ENCODE measurements around the gene SGTA. TPM values are rescaled to one million over a fixed set of nuclear protein-coding genes. Genes with fewer than 3 reads are reported as not detected.
A peak's percentile ranks its signal among the peaks of the same experiment; 100 is the strongest.

The SGTA gene
- total RNA-seq, 3 donors from 2014 or later (not counting 1 experiment from before 2014, with no cell fraction given): 35.2 to 38.1 (median 36.2) TPM

GRCh38 chr19:2805261-2805900, 22.3 kb upstream of the SGTA start:
- no peak overlapping the region for H3K4me3 ChIP-seq (ENCODE audit: low read length)
- H3K27me3 ChIP-seq (ENCODE audit: control insufficient read depth, insufficient read depth, low read length): no peaks in the 10 kb centered on the region
- no peak overlapping the region for H3K4me3 Mint-ChIP-seq
- 98% methylated on average over 24 of the region's 28 CpGs for WGBS (ENCODE audit: insufficient coverage)
- ATAC-seq (no peak), DNase-seq (no peak)
- H3K4me1 ChIP-seq (ENCODE audit: control insufficient read depth, insufficient read depth, low read length): no peaks in the 10 kb centered on the region
- no peaks in the 10 kb centered on the region for H3K36me3 Mint-ChIP-seq
- no peak overlapping the region for H3K27ac Mint-ChIP-seq
- intact Hi-C loops (cut with micrococcal nuclease): no loop called here
- H3K9me3 ChIP-seq (ENCODE audit: control insufficient read depth, insufficient read depth, low read length): no peaks in the 10 kb centered on the region
- H3K27me3 Mint-ChIP-seq (ENCODE audit: low read depth in 2 of 2): no peaks in the 10 kb centered on the region
- H3K4me1 Mint-ChIP-seq: peaks cover 7 to 11% of the 10 kb centered on the region in 2 donors
- no peak overlapping the region for H3K27ac ChIP-seq (ENCODE audit: low read length)
- H3K9me3 Mint-ChIP-seq: no peaks in the 10 kb centered on the region
- H3K36me3 ChIP-seq (ENCODE audit: control insufficient read depth, insufficient read depth, low read length): peaks cover 15% of the 10 kb centered on the region
- no peak for TF ChIP-seq CTCF (IDR thresholded peaks at IDR 0.05)

GRCh38 chr19:2804156-2805004, 21.3 kb upstream of the SGTA start:
- H3K36me3 ChIP-seq (ENCODE audit: control insufficient read depth, insufficient read depth, low read length): peaks cover 13% of the 10 kb centered on the region
- H3K27me3 Mint-ChIP-seq (ENCODE audit: low read depth in 2 of 2): no peaks in the 10 kb centered on the region
- 82% methylated on average over 27 of the region's 27 CpGs for WGBS (ENCODE audit: insufficient coverage)

GRCh38 chr19:2803486-2804155, 20.5 kb upstream of the SGTA start:
- no peaks in the 10 kb centered on the region for H3K9me3 ChIP-seq (ENCODE audit: control insufficient read depth, insufficient read depth, low read length)
- peaks cover 9% of the 10 kb centered on the region for H3K36me3 ChIP-seq (ENCODE audit: control insufficient read depth, insufficient read depth, low read length)
- no peak overlapping the region for H3K4me3 Mint-ChIP-seq
- H3K4me1 ChIP-seq (ENCODE audit: control insufficient read depth, insufficient read depth, low read length): no peaks in the 10 kb centered on the region
- H3K4me3 ChIP-seq (ENCODE audit: low read length): no peak overlapping the region
- intact Hi-C loops (cut with micrococcal nuclease): no loop called here
- no peaks in the 10 kb centered on the region for H3K36me3 Mint-ChIP-seq
- H3K9me3 Mint-ChIP-seq: no peaks in the 10 kb centered on the region
- WGBS (ENCODE audit: insufficient coverage): 96% methylated on average over 29 of the region's 29 CpGs
- H3K4me1 Mint-ChIP-seq: peaks cover 7 to 11% of the 10 kb centered on the region in 2 donors
- H3K27me3 ChIP-seq (ENCODE audit: control insufficient read depth, insufficient read depth, low read length): no peaks in the 10 kb centered on the region
- H3K27me3 Mint-ChIP-seq (ENCODE audit: low read depth in 2 of 2): no peaks in the 10 kb centered on the region
- H3K27ac Mint-ChIP-seq: no peak overlapping the region
- DNase-seq (no peak), ATAC-seq (no peak)
- no peak for TF ChIP-seq CTCF (IDR thresholded peaks at IDR 0.05)
- H3K27ac ChIP-seq (ENCODE audit: low read length): no peak overlapping the region

More at GRCh38 chr19:2804156-2805004, 21.3 kb upstream of the SGTA start:
- no peaks in the 10 kb centered on the region for H3K27me3 ChIP-seq (ENCODE audit: control insufficient read depth, insufficient read depth, low read length)
- Mint-ChIP-seq H3K4me3 (no peak overlapping the region), H3K9me3 (no peaks in the 10 kb centered on the region), H3K27ac (no peak overlapping the region), H3K36me3 (no peaks in the 10 kb centered on the region), H3K4me1 (peaks cover 7 to 11% of the 10 kb centered on the region in 2 donors)
- intact Hi-C loops (cut with micrococcal nuclease): no loop called here
- H3K27ac ChIP-seq (ENCODE audit: low read length): no peak overlapping the region
- no peaks in the 10 kb centered on the region for H3K4me1 ChIP-seq (ENCODE audit: control insufficient read depth, insufficient read depth, low read length)
- no peak for TF ChIP-seq CTCF (IDR thresholded peaks at IDR 0.05)
- H3K4me3 ChIP-seq (ENCODE audit: low read length): no peak overlapping the region
- DNase-seq (no peak), ATAC-seq (peak in 1 of 3 donors; percentile 30)
- no peaks in the 10 kb centered on the region for H3K9me3 ChIP-seq (ENCODE audit: control insufficient read depth, insufficient read depth, low read length)

Measured in natural killer cell (primary cell).